Pancreas (tissue), 10 donors: Measurements from ENCODE around the gene TIMM22. TPM values are rescaled to one million over a fixed set of nuclear protein-coding genes. Genes with fewer than 3 reads are reported as not detected.
A peak's percentile ranks its signal among the peaks of the same experiment; 100 is the strongest.

Experiments
- ATAC-seq, 4 donors: fragments of 200-7000 bp; cut with Tn5 transposase; one replicate each; pipeline versions ENCODE4 v1.8.0 to v1.9.1; 2020; ENCODE audit warnings: mild to moderate bottlenecking in 4 of 4, moderate library complexity in 4 of 4
- DNase-seq, 6 donors: peaks; one replicate each; pipeline ENCODE4 v3.0.0-alpha.2; 2020
- FAIRE-seq: peaks from 2 replicates; lab custom pipeline; 2012; peaks lifted over from hg19 to GRCh38; lab: Jason Lieb, UNC
- H3K27ac ChIP-seq, 4 donors: fragments of 200-600 bp; sonication (generic); 1 replicate in 3 of 4; 2 replicates in 1 of 4; pipeline versions ENCODE4 v1.5.0 to v1.8.0; 2020
- H3K27me3 ChIP-seq, 4 donors: fragments of 200-600 bp; one replicate each; pipeline ENCODE4 v1.8.0; 2021
- H3K36me3 ChIP-seq, 3 donors: fragments of 200-600 bp; sonication (generic) in 1 of 3; one replicate each; pipeline versions ENCODE4 v1.5.0 to v1.8.0; 2020 to 2021
- H3K4me1 ChIP-seq, 3 donors: fragments of 200-600 bp; one replicate each; pipeline ENCODE4 v1.8.0; 2021
- H3K4me3 ChIP-seq, 4 donors: fragments of 200-600 bp; sonication (generic) in 2 of 4; one replicate each; pipeline versions ENCODE4 v1.5.0 to v1.8.0; 2020 to 2021
- H3K9me3 ChIP-seq, 4 donors: fragments of 200-600 bp; one replicate each; pipeline ENCODE4 v1.8.0; 2021
- CTCF ChIP-seq, 4 donors: fragments of 200-600 bp; sonication (generic) in 3 of 4; IDR thresholded peaks; one replicate each; pipeline versions ENCODE4 v1.5.0 to v1.8.0; 2021; ENCODE audit warnings: antibody characterized with exemption in 4 of 4
- WGBS, 2 donors: extraction: QIAGEN DNeasy Blood & Tissue Kit; methylation state at CpG; one replicate each; pipeline ENCODE4 v1.1.7; 2013; 5-methylcytosine and 5-hydroxymethylcytosine counted together
- intact Hi-C, 3 donors: fragments of 100-400 bp; cut with DNase I; formaldehyde crosslinking; loops; one replicate each; pipeline versions ENCODE4 v1.11.1 to v1.14.2; 2022
- polyA plus RNA-seq, 2 donors: library from polyadenylated mRNA; stranded (reverse); fragments of 200-250 nt; gene quantifications; one replicate each; pipeline ENCODE4 v1.2.3, GENCODE V29; 2013
- total RNA-seq, 6 donors: library from RNA; stranded (reverse); fragmentation: NEBNext Ultra II Directional in 4 of 6; extraction: Animal tissue kit (Norgen Biotek cat#: 25700) in 4 of 6; gene quantifications; one replicate each; pipeline versions ENCODE4 v1.2.1 to v1.2.4, GENCODE V29; 2021 to 2023
- donor health status: healthy with polysubstance abuse.
- donor health status: DM: no; HTN: no; CAD: no; lungs with moderate emphysema.
- donor health status: DM: no; HTN: no; CAD: no.
- donor health status: control.
- donor health status: control.
- donor health status: Bipolar disorder and iron deficiency.
- donor health status: DM: yes; HTN: yes; CAD: no.
- donor health status: DM: no; HTN: no; CAD: no.
- donor health status: DM: no; HTN: no; CAD: no.
- donor health status: DM: yes; HTN: yes; CAD: no.

TIMM22 gene
- total and polyA plus RNA-seq, 8 donors: 3.1 to 6.5 (median 4.6) TPM

- FAIRE-seq (no peak), DNase-seq (peak in 3 of 6 donors; percentile 20 to 49 (median 27)), ATAC-seq (no peak)
- Histone ChIP-seq H3K27me3 (no peaks in the 10 kb centered on the region), H3K4me1 (peaks cover 2 to 5% (median 4%) of the 10 kb centered on the region in 3 donors), H3K4me3 (no peak overlapping the region), H3K27ac (no peak overlapping the region), H3K9me3 (no peaks in the 10 kb centered on the region), H3K36me3 (peaks cover 0 to 7% (median 0%) of the 10 kb centered on the region in 3 donors)
- WGBS, 2 donors: 75 to 82% methylated on average over 10 of the region's 10 CpGs
- no peak for TF ChIP-seq CTCF (IDR thresholded peaks at IDR 0.05)
- intact Hi-C loops: no loop called here
Measured at GRCh38 chr17:1011138-1011537, 14.2 kb downstream of the TIMM22 start.

DNA sequence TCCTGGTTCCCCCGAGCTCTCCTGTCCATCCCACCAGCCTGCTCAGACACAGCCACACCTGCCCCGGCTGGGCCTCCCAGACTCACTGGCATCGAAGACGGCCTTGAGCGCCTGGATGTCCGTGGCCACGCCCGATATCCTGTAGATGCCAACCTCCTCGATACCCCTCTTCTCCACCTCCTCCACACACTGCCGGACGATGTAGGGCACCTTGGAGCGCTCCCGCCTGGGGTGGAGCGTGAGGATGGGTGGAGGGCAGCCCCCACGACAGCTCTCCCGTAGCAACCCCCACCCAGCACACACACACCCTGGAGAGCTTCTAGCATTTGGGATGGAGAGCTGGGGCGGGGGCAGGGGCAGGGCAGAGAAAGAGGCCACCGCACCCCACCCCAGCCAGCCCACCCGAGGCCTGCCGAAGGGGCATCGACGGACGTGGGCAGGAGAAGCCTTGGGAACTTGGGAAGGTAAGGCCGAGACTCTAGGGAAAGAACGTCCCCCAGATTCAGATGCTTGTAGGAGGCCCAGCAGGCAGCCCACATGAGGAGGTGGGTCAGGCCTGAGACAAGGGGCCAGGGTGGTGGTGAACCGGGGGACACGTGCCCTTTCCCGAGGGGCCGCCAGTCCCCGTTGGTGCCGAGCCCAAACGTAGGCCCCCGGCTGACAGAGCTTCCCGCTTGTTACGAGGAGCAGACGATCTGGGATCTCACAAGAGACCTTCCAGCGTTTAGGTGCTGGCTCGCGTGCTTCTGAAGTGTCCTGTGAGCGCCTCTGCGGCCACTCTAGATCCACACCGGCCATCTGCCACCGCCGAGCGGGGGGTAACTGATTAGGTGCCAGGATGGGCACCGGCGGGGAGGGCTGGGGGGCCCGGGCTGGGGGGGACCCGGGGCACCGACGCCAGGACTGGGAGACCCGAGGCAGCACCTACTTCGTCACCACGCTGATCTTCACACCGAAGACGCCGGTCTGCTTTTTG, 15.1 kb downstream of the TIMM22 start:
- 66 to 74% methylated on average over 57 of the region's 57 CpGs for WGBS, 2 donors
- peak in 3 of 6 donors; percentile 20 to 64 (median 52) for DNase-seq

DNA sequence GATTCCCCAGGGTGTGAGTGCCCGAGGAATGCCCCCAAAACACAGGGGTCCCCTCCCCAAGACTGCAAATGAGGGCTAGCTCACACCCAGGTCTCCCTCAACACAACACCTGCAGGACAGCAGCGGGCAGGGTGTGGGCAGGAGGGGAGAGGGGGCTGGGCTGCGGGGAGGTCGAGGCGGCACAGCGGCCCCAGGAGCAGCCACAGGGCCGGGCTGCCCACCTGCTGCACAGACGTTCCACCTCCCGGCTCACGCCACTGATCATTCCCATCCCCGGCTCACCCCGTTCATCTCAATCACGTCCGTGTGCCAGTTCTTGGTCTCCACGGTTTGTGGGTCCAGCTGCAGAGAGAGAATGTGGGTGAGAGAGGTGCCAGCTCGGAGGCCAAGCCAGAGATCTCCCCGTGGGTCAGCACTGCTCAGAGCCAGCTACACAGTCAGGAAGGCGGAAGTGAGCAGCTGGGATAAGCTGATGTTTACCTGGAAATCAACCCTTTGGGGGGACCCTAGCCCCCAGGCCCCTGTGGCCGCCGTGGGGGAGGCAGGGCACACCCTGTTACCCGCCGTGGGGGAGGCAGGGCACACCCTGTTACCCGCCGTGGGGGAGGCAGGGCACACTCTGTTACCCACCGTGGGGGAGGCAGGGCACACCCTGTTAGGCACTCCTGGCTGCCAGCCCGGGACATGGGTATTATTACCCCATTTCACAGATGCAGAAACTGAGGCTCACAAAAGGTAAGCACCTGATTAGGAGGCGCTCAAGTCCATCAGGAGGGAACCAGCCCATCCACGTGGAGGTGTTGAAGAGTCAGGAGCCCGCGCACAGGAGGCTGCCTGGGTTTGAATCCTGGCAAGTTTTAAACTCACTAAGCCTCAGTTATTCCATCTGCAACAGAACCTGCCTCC, 16.1 kb downstream of the TIMM22 start:
- no peaks in the 10 kb centered on the region for H3K9me3 ChIP-seq
- H3K36me3 ChIP-seq: peaks cover 0 to 7% (median 0%) of the 10 kb centered on the region in 3 donors
- H3K27me3 ChIP-seq: no peaks in the 10 kb centered on the region
- H3K4me1 ChIP-seq: no peaks in the 10 kb centered on the region
- intact Hi-C loops: no loop called here
- no peak overlapping the region for H3K27ac ChIP-seq
- DNase-seq (peak in 3 of 6 donors; percentile 17 to 48 (median 47)), ATAC-seq (peak in 3 of 4 donors; percentile 8 to 38 (median 37)), FAIRE-seq (no peak)
- H3K4me3 ChIP-seq: no peak overlapping the region
- no peak for TF ChIP-seq CTCF (IDR thresholded peaks at IDR 0.05)
- WGBS, 2 donors: 71 to 72% methylated on average over 27 to 30 of the region's 30 CpGs

More for the DNA sequence above, 15.1 kb downstream of the TIMM22 start:
- Histone ChIP-seq H3K4me3 (no peak overlapping the region), H3K4me1 (no peaks in the 10 kb centered on the region), H3K36me3 (peaks cover 0 to 7% (median 0%) of the 10 kb centered on the region in 3 donors), H3K27ac (no peak overlapping the region), H3K9me3 (no peaks in the 10 kb centered on the region), H3K27me3 (no peaks in the 10 kb centered on the region)
- FAIRE-seq (no peak), ATAC-seq (peak; percentile 15 to 53 (median 32))
- intact Hi-C loops: no loop called here
- no peak for TF ChIP-seq CTCF (IDR thresholded peaks at IDR 0.05)

- Histone ChIP-seq H3K27me3 (no peaks in the 10 kb centered on the region), H3K36me3 (peaks cover 0 to 7% (median 0%) of the 10 kb centered on the region in 3 donors), H3K27ac (no peak overlapping the region), H3K4me1 (no peaks in the 10 kb centered on the region), H3K9me3 (no peaks in the 10 kb centered on the region), H3K4me3 (no peak overlapping the region)
- intact Hi-C loops: no loop called here
- WGBS, 2 donors: 73 to 83% methylated on average over 9 of the region's 9 CpGs
- peak in 2 of 6 donors; percentile 6 to 35 for DNase-seq
- no peak for ATAC-seq
- TF ChIP-seq CTCF (IDR thresholded peaks at IDR 0.05): no peak
- no peak for FAIRE-seq
Measured at GRCh38 chr17:1013729-1014090, 16.8 kb downstream of the TIMM22 start.
